IMR-90 (cell line): ENCODE results near the gene RPL31. TPM values are rescaled to one million over a fixed set of nuclear protein-coding genes. Genes with fewer than 3 reads are reported as not detected.

Experiments
- ATAC-seq: fragments of 200-7000 bp; cut with Tn5 transposase; 2 replicates; pipeline ENCODE4 v1.9.1; 2020; ENCODE audit warnings: low read depth, mild to moderate bottlenecking, moderate library complexity
- BruUV-seq: library from RNA; stranded (reverse); fragments of 400-500 nt; replicated peaks from 2 replicates; lab custom pipeline; 2021; lab: Mats Ljungman, UMichigan
- CTCF ChIA-PET: fragments of 300-600 bp; formaldehyde crosslinking; extraction: SDS; loops from one replicate; lab custom pipeline; 2021; ENCODE audit warnings: antibody characterized with exemption; lab: Yijun Ruan, JAX
- POLR2A ChIA-PET: fragments of 300-600 bp; sonication (Branson Sonifier 250); formaldehyde crosslinking; loops from one replicate; lab custom pipeline; 2022; ENCODE audit warnings: antibody characterized with exemption; ENCODE audit not compliant: unreplicated experiment; lab: Charles Lee
- DNase-seq: peaks from one replicate; pipeline ENCODE4 v3.0.0; 2013
- H2AFZ ChIP-seq: replicated peaks from 2 replicates; pipeline ENCODE3; 2013; ENCODE audit warnings: low read length, mild to moderate bottlenecking; ENCODE audit not compliant: poor library complexity
- H2AK5ac ChIP-seq: 2 replicates; pipeline ENCODE4 v1.6.1; 2013; ENCODE audit warnings: low read depth, low read length, inconsistent platforms
- H2AK9ac ChIP-seq: replicated peaks from 2 replicates; pipeline ENCODE3; 2013; ENCODE audit warnings: mild to moderate bottlenecking, low read depth, low read length, moderate library complexity; ENCODE audit not compliant: poor library complexity
- H2BK120ac ChIP-seq: 2 replicates; pipeline ENCODE4 v1.6.1; 2013; ENCODE audit warnings: low read depth, low read length, inconsistent platforms
- H2BK15ac ChIP-seq: 3 replicates; pipeline ENCODE4 v1.6.1; 2013; ENCODE audit warnings: low read depth, low read length, inconsistent platforms
- H2BK20ac ChIP-seq: 2 replicates; pipeline ENCODE4 v1.6.1; 2013; ENCODE audit warnings: low read depth, mild to moderate bottlenecking, inconsistent platforms, low read length, moderate library complexity
- H2BK5ac ChIP-seq: 2 replicates; pipeline ENCODE4 v1.6.1; 2013; ENCODE audit warnings: mild to moderate bottlenecking, low read depth, low read length, inconsistent platforms; ENCODE audit not compliant: poor library complexity, severe bottlenecking
- H3K14ac ChIP-seq: replicated peaks from 2 replicates; pipeline ENCODE4 v1.6.1; 2013; ENCODE audit warnings: low read depth, low read length, inconsistent platforms
- H3K18ac ChIP-seq: 2 replicates; pipeline ENCODE4 v1.6.1; 2013; ENCODE audit warnings: low read depth, low read length, control low read depth
- H3K23ac ChIP-seq: 2 replicates; pipeline ENCODE4 v1.6.1; 2013; ENCODE audit warnings: low read depth, low read length, inconsistent platforms
- H3K27ac ChIP-seq: 2 replicates; pipeline ENCODE4 v1.5.1; 2013; ENCODE audit warnings: mild to moderate bottlenecking, control low read depth, low read length; ENCODE audit not compliant: insufficient read depth
- H3K27me3 ChIP-seq: 2 replicates; pipeline ENCODE4 v1.6.1; 2013; ENCODE audit warnings: low read length; ENCODE audit not compliant: control insufficient read depth, insufficient read depth
- H3K36me3 ChIP-seq: 2 replicates; pipeline ENCODE4 v1.6.1; 2013; ENCODE audit warnings: low read length, mixed read lengths; ENCODE audit not compliant: control insufficient read depth, insufficient read depth
- H3K4ac ChIP-seq: 2 replicates; pipeline ENCODE4 v1.6.1; 2013; ENCODE audit warnings: low read depth, low read length, inconsistent platforms
- H3K4me1 ChIP-seq: 2 replicates; pipeline ENCODE4 v1.6.1; 2013; ENCODE audit warnings: low read length, mixed read lengths; ENCODE audit not compliant: control insufficient read depth, insufficient read depth
- H3K4me2 ChIP-seq: 2 replicates; pipeline ENCODE4 v1.6.1; 2013; ENCODE audit warnings: low read depth, mild to moderate bottlenecking, control low read depth, low read length, moderate library complexity
- H3K4me3 ChIP-seq: 2 replicates; pipeline ENCODE4 v1.5.1; 2013; ENCODE audit warnings: low read depth, mild to moderate bottlenecking, control low read depth, low read length, moderate library complexity; ENCODE audit not compliant: insufficient read depth
- H3K56ac ChIP-seq: 2 replicates; pipeline ENCODE4 v1.6.1; 2013; ENCODE audit warnings: low read length, inconsistent platforms; ENCODE audit not compliant: insufficient read depth; ENCODE audit errors: extremely low read depth
- H3K79me1 ChIP-seq, 2 experiments: 2 replicates each; pipeline ENCODE4 v1.6.1; 2013; ENCODE audit warnings: low read length in 2 of 2, inconsistent platforms in 1 of 2, low read depth in 1 of 2
- H3K9ac ChIP-seq: 2 replicates; pipeline ENCODE4 v1.6.1; 2013; ENCODE audit warnings: low read depth, low read length, control low read depth
- H3K9me1 ChIP-seq: 2 replicates; pipeline ENCODE4 v1.6.1; 2013; ENCODE audit warnings: low read length, inconsistent platforms; ENCODE audit not compliant: insufficient read depth
- H3K9me3 ChIP-seq: 2 replicates; pipeline ENCODE4 v1.6.1; 2013; ENCODE audit warnings: low read length; ENCODE audit not compliant: control insufficient read depth, insufficient read depth
- H4K20me1 ChIP-seq: 2 replicates; pipeline ENCODE4 v1.6.1; 2013; ENCODE audit warnings: low read length, inconsistent platforms; ENCODE audit not compliant: insufficient read depth
- H4K5ac ChIP-seq: 2 replicates; pipeline ENCODE4 v1.6.1; 2013; ENCODE audit warnings: mild to moderate bottlenecking, low read depth, low read length, control low read depth
- H4K8ac ChIP-seq, 2 experiments: 2 replicates each; pipeline ENCODE4 v1.6.1; 2013; ENCODE audit warnings: low read depth in 2 of 2, low read length in 2 of 2, control low read depth in 1 of 2, inconsistent platforms in 1 of 2
- H4K91ac ChIP-seq: 2 replicates; pipeline ENCODE4 v1.6.1; 2013; ENCODE audit warnings: low read depth, low read length, inconsistent platforms; ENCODE audit not compliant: insufficient read depth
- BHLHE40 ChIP-seq: fragments of 150-350 bp; IDR thresholded peaks from 2 replicates; pipeline ENCODE4 v1.6.1; 2016; ENCODE audit warnings: mild to moderate bottlenecking, low read depth, low read length
- CEBPB ChIP-seq: IDR thresholded peaks from 2 replicates; pipeline ENCODE4 v1.6.1; 2012; ENCODE audit warnings: low read depth, low read length, improper control_type of control experiment
- CHD1 ChIP-seq: IDR thresholded peaks from 2 replicates; pipeline ENCODE4 v1.6.1; 2012; ENCODE audit warnings: low read depth, low read length, improper control_type of control experiment
- ELK1 ChIP-seq: fragments of 150-350 bp; IDR thresholded peaks from 2 replicates; pipeline ENCODE4 v1.6.1; 2016; ENCODE audit warnings: low read depth, mild to moderate bottlenecking, low read length, moderate library complexity, borderline replicate concordance
- FOS ChIP-seq: fragments of 150-350 bp; IDR thresholded peaks from 2 replicates; pipeline ENCODE4 v1.6.1; 2016; ENCODE audit warnings: low read depth, low read length
- MAFK ChIP-seq: IDR thresholded peaks from 2 replicates; pipeline ENCODE4 v1.6.1; 2012; ENCODE audit warnings: low read depth, low read length, improper control_type of control experiment
- MAZ ChIP-seq: IDR thresholded peaks from 2 replicates; pipeline ENCODE4 v1.6.1; 2012; ENCODE audit warnings: low read depth, mild to moderate bottlenecking, low read length, improper control_type of control experiment, moderate library complexity, borderline replicate concordance
- MXI1 ChIP-seq: IDR thresholded peaks from 2 replicates; pipeline ENCODE4 v1.6.1; 2012; ENCODE audit warnings: low read depth, mild to moderate bottlenecking, low read length, moderate library complexity, borderline replicate concordance
- NFE2L2 ChIP-seq: fragments of 150-350 bp; IDR thresholded peaks from 2 replicates; pipeline ENCODE4 v1.6.1; 2016; ENCODE audit warnings: low read depth, mild to moderate bottlenecking, low read length
- POLR2A ChIP-seq: IDR thresholded peaks from 2 replicates; pipeline ENCODE4 v1.6.1; 2012; ENCODE audit warnings: mild to moderate bottlenecking, low read depth, low read length
- RAD21 ChIP-seq: IDR thresholded peaks from 2 replicates; pipeline ENCODE4 v1.6.1; 2012; ENCODE audit warnings: low read length, improper control_type of control experiment
- RCOR1 ChIP-seq: IDR thresholded peaks from 2 replicates; pipeline ENCODE4 v1.6.1; 2012; ENCODE audit warnings: mild to moderate bottlenecking, low read length, improper control_type of control experiment; ENCODE audit not compliant: insufficient replicate concordance
- RFX5 ChIP-seq: IDR thresholded peaks from 2 replicates; pipeline ENCODE4 v1.8.0; 2012; ENCODE audit warnings: low read depth, mild to moderate bottlenecking, low read length, moderate library complexity
- SMC3 ChIP-seq: fragments of 150-350 bp; IDR thresholded peaks from 2 replicates; pipeline ENCODE4 v1.6.1; 2016; ENCODE audit warnings: low read depth, mild to moderate bottlenecking, antibody characterized with exemption, low read length, moderate library complexity
- USF2 ChIP-seq: fragments of 150-350 bp; IDR thresholded peaks from 2 replicates; pipeline ENCODE4 v1.6.1; 2017; ENCODE audit warnings: mild to moderate bottlenecking, antibody characterized with exemption, low read length, low read depth
- WGBS, 2 experiments: methylation state at CpG; one replicate each; pipeline versions ENCODE4 v1.1.5 to v1.1.7; 2013; ENCODE audit warnings: missing lambda C conversion rate in 2 of 2; ENCODE audit not compliant: insufficient read length in 1 of 2; ENCODE audit errors: extremely low coverage in 2 of 2; 5-methylcytosine and 5-hydroxymethylcytosine counted together
- dilution Hi-C: fragments of 300-500 bp; cut with HindIII; formaldehyde crosslinking; loops from one replicate; pipeline ENCODE4 v1.14.3; 2018; ENCODE audit warnings: low sequenced_read_pairs; ENCODE audit not compliant: unreplicated experiment
- in situ Hi-C: fragments of 300-500 bp; cut with MboI; formaldehyde crosslinking; loops from 3 replicates; pipeline ENCODE4 v1.14.3; 2019; ENCODE audit warnings: low sequenced_read_pairs, inconsistent platforms, mixed read lengths
- intact Hi-C: fragments of 100-400 bp; cut with micrococcal nuclease; formaldehyde crosslinking; loops from 2 replicates; pipeline ENCODE4 v1.10.0; 2022
- polyA plus RNA-seq, 3 experiments: library from polyadenylated mRNA; depleted of rRNA; stranded (reverse); fragments of >200 nt; gene quantifications; 2 replicates each; pipeline ENCODE4 v1.2.3, GENCODE V29; 2012; ENCODE audit warnings: low replicate concordance in 1 of 3
- total RNA-seq: library from RNA; depleted of rRNA; stranded (reverse); fragments of >200 nt; gene quantifications from 2 replicates; pipeline ENCODE4 v1.2.3, GENCODE V29; 2012
- TF ChIP-seq, protein P1 (sequence below): conservative IDR thresholded peaks from 2 replicates; pipeline ENCODE4 v1.5.1; 2012; ENCODE audit warnings: mild to moderate bottlenecking, low read depth, low read length, improper control_type of control experiment

The RPL31 gene
- total and polyA plus RNA-seq, 2 of the 4 experiments (the other 2 are of a cell fraction) = 358 to 2,908 TPM

DNA sequence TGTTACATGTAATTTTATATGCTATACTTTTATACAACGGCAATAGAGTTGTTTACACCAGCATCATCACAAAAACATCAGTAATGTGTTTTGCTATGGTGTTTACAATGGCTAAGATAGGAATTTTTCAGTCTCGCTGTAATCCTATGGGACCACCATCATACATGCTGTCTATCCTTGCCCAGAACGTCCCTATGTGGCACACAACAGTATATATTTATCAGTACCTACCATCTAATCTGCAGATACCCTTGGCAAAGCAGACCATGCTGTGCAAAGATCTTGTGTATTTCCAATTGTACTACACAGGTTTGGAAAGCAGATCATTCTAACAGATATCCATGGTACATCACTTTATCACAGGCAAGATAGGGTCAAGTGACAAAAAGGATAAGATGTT, 15.3 kb downstream of the RPL31 start:
- ChIA-PET POLR2A (no interaction called here), CTCF (interaction anchor here (0.9 kb wide), 1 partner anchor 10 kb away, joined by 3 read pairs; no protein-coding TSS in a partner anchor)
- no peaks in the 10 kb centered on the region for H3K9me3 ChIP-seq

More for the DNA sequence above, 15.3 kb downstream of the RPL31 start:
- Histone ChIP-seq H2BK15ac (no peak overlapping the region), H4K91ac (no peak overlapping the region), H3K4me3 (no peak overlapping the region), H2AFZ (no peak overlapping the region), H4K20me1 (peaks cover 10% of the 10 kb centered on the region; the same call in 1 of the 2 replicates), H3K79me1 (peaks cover 23 to 48% of the 10 kb centered on the region in 2 experiments), H2BK120ac (no peak overlapping the region), H2AK9ac (no peak overlapping the region), H3K27ac (no peak overlapping the region), H3K9me1 (peaks cover 6% of the 10 kb centered on the region; the same call in 1 of the 2 replicates), H3K18ac (no peak overlapping the region), H2AK5ac (no peak overlapping the region), H3K23ac (no peak overlapping the region), H2BK5ac (no peak overlapping the region), H4K8ac (no peak overlapping the region), H3K4ac (no peak overlapping the region), H3K4me2 (no peak overlapping the region), H4K5ac (no peak overlapping the region), H3K9ac (no peak overlapping the region), H3K14ac (no peak overlapping the region), H3K56ac (no peak overlapping the region), H3K4me1 (no peaks in the 10 kb centered on the region), H2BK20ac (no peak overlapping the region), H3K27me3 (no peaks in the 10 kb centered on the region), H3K36me3 (peaks cover 28% of the 10 kb centered on the region)
- in situ Hi-C loops = no loop called here
- intact Hi-C loops = no loop called here
- TF ChIP-seq RFX5 = no peak
- TF ChIP-seq POLR2A = no peak
- TF ChIP-seq MAFK = no peak
- no peak for TF ChIP-seq CHD1
- no peak for TF ChIP-seq CEBPB
- TF ChIP-seq SMC3 = no peak
- TF ChIP-seq, protein P1, sequence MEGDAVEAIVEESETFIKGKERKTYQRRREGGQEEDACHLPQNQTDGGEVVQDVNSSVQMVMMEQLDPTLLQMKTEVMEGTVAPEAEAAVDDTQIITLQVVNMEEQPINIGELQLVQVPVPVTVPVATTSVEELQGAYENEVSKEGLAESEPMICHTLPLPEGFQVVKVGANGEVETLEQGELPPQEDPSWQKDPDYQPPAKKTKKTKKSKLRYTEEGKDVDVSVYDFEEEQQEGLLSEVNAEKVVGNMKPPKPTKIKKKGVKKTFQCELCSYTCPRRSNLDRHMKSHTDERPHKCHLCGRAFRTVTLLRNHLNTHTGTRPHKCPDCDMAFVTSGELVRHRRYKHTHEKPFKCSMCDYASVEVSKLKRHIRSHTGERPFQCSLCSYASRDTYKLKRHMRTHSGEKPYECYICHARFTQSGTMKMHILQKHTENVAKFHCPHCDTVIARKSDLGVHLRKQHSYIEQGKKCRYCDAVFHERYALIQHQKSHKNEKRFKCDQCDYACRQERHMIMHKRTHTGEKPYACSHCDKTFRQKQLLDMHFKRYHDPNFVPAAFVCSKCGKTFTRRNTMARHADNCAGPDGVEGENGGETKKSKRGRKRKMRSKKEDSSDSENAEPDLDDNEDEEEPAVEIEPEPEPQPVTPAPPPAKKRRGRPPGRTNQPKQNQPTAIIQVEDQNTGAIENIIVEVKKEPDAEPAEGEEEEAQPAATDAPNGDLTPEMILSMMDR = no peak
- no peak for TF ChIP-seq BHLHE40
- no peak for TF ChIP-seq RAD21
- no peak for TF ChIP-seq USF2
- TF ChIP-seq NFE2L2 = no peak
- TF ChIP-seq FOS = no peak
- TF ChIP-seq MAZ = no peak
- TF ChIP-seq MXI1 = no peak
- TF ChIP-seq RCOR1 = no peak
- no peak for TF ChIP-seq ELK1
- dilution Hi-C loops = no loop called here
- ATAC-seq (no peak), DNase-seq (no peak)
- no CpG with 5 or more reads among the region's 3 CpGs for WGBS, 2 experiments
- BruUV-seq = no TSS peak
